Measurements from ENCODE around the gene LAIR1.

LAIR1 gene

DNA sequence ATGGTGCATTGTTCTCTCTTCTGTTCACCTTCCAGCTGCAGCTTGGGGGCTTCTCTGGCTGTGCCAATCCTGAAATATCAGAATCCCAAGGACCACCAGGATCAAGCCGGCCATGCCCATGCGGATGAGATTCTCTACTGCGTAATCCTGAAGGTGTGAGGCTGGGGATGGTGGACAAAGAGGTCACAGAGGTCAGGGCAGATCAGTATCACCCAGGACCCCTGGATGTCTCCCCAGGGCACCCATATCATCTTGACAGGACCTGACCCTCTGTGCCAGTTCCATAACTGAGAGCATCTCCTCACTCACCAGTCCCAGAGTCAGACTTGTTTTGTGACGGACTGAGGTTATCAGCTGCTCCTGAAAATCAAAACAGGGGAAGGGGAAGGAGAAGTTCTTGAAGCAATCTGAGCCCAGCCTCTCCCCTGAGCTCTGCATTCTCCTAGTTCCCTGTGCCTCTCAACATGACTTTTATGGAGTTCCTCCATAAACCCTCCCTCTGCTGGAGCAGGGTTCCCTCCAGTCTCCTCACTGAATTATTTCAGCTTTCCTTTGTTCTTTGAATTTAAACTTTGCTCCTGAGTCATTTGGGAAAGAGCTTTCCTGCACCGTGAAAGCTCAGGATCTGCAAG is 57.2 kb downstream of the LAIR1 start:
- DNase-seq, result no peak
- no peak overlapping the region for H4K8ac ChIP-seq (ENCODE audit: low read depth, low read length)
- no peaks in the 10 kb centered on the region for H3K79me1 ChIP-seq (ENCODE audit: low read length)
- H2BK120ac ChIP-seq (ENCODE audit: low read depth, low read length), result no peak overlapping the region
- H3K36me3 ChIP-seq (ENCODE audit: control insufficient read depth, insufficient read depth, low read length), result no peaks in the 10 kb centered on the region
- H3K4me1 ChIP-seq (ENCODE audit: control insufficient read depth, low read depth, low read length), result no peaks in the 10 kb centered on the region
- no peak overlapping the region for H3K4me3 ChIP-seq (ENCODE audit: low read length)
- no peak overlapping the region for H2AK5ac ChIP-seq (ENCODE audit: low read length)
- no peak overlapping the region for H3K9ac ChIP-seq (ENCODE audit: low read length)
- H4K5ac ChIP-seq (ENCODE audit: low read length), result no peak overlapping the region
- H2BK15ac ChIP-seq (replicated peaks; ENCODE audit: low read depth), result no peak overlapping the region
- H2BK5ac ChIP-seq (ENCODE audit: low read length), result no peak overlapping the region
- no peak overlapping the region for H3K4me2 ChIP-seq (ENCODE audit: low read length)
- no peaks in the 10 kb centered on the region for H3K79me2 ChIP-seq (ENCODE audit: control insufficient read depth, insufficient read depth, low read length)
- no peak overlapping the region for H3K18ac ChIP-seq (ENCODE audit: low read length)
- H3K27me3 ChIP-seq (ENCODE audit: insufficient read depth, low read length, poor library complexity), result no peaks in the 10 kb centered on the region
- H3K56ac ChIP-seq (ENCODE audit: low read length), result no peak overlapping the region
- no peak overlapping the region for H3K23ac ChIP-seq (ENCODE audit: low read length)
- no peak overlapping the region for H3K27ac ChIP-seq (ENCODE audit: low read depth, low read length)
- H3K4ac ChIP-seq (ENCODE audit: low read depth, low read length), result no peak overlapping the region
- no CpG with 5 or more reads among the region's 5 CpGs for WGBS (ENCODE audit: extremely low coverage, insufficient coverage, low lambda C conversion rate)

DNA sequence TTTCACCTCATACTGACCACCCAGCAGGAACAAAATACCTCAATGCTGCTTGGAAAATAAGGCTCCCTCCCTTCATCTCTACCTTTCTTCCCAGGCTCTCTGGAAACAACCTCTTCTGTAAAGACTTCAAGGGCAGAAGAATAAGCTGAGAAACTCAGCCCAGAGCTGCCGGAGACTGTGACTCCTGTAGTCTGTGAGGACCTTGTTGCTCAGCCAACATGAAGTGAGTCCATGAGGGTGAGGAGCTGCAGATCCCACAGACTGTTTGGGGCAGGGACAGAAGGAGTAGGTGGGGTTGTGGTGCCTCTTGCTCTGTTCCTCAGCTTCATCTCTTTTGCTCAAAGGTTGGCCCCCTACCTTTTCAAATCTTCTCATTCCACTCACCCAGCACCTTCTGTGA is 59.6 kb downstream of the LAIR1 start:
- H3K79me1 ChIP-seq (ENCODE audit: low read length), result no peaks in the 10 kb centered on the region
- H3K4me2 ChIP-seq (ENCODE audit: low read length), result no peak overlapping the region
- H2BK120ac ChIP-seq (ENCODE audit: low read depth, low read length), result no peak overlapping the region
- no peak overlapping the region for H2AK5ac ChIP-seq (ENCODE audit: low read length)
- H3K4ac ChIP-seq (ENCODE audit: low read depth, low read length), result no peak overlapping the region
- H2BK15ac ChIP-seq (replicated peaks; ENCODE audit: low read depth), result no peak overlapping the region
- no peaks in the 10 kb centered on the region for H3K79me2 ChIP-seq (ENCODE audit: control insufficient read depth, insufficient read depth, low read length)
- H3K9ac ChIP-seq (ENCODE audit: low read length), result no peak overlapping the region
- no peak overlapping the region for H3K4me3 ChIP-seq (ENCODE audit: low read length)
- WGBS (ENCODE audit: extremely low coverage, insufficient coverage, low lambda C conversion rate), result no CpG with 5 or more reads among the region's 1 CpG
- no peak overlapping the region for H3K27ac ChIP-seq (ENCODE audit: low read depth, low read length)
- H3K4me1 ChIP-seq (ENCODE audit: control insufficient read depth, low read depth, low read length), result no peaks in the 10 kb centered on the region
- H2BK5ac ChIP-seq (ENCODE audit: low read length), result no peak overlapping the region
- no peaks in the 10 kb centered on the region for H3K36me3 ChIP-seq (ENCODE audit: control insufficient read depth, insufficient read depth, low read length)
- DNase-seq, result no peak
- H3K18ac ChIP-seq (ENCODE audit: low read length), result no peak overlapping the region
- H3K23ac ChIP-seq (ENCODE audit: low read length), result no peak overlapping the region
- H3K56ac ChIP-seq (ENCODE audit: low read length), result no peak overlapping the region
- H4K5ac ChIP-seq (ENCODE audit: low read length), result no peak overlapping the region
- H4K8ac ChIP-seq (ENCODE audit: low read depth, low read length), result no peak overlapping the region
- no peaks in the 10 kb centered on the region for H3K27me3 ChIP-seq (ENCODE audit: insufficient read depth, low read length, poor library complexity)

DNA sequence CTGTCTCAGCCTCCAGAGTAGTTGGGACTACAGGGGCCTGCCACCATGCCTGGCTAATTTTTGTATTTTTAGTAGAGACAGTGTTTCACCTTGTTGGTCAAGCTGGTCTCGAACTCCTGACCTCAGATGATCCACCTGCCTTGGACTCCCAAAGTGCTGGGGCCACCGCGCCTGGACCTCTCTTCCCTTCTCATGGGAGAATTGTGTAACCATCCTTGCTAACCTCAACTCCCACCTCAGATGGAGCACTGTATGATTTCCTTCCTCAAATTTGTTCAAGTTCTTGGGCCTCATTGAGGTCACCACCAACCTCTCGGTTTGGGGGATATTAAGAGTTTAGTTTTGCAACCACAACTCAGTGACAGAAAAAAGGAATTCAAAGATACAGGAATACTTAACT is 62.5 kb downstream of the LAIR1 start:
- H3K4me1 ChIP-seq (ENCODE audit: control insufficient read depth, low read depth, low read length), result no peaks in the 10 kb centered on the region
- no peak overlapping the region for H3K56ac ChIP-seq (ENCODE audit: low read length)
- no peak overlapping the region for H2BK120ac ChIP-seq (ENCODE audit: low read depth, low read length)

More for the DNA sequence above, 62.5 kb downstream of the LAIR1 start:
- H4K8ac ChIP-seq (ENCODE audit: low read depth, low read length), result no peak overlapping the region
- H3K4me2 ChIP-seq (ENCODE audit: low read length), result no peak overlapping the region
- no peaks in the 10 kb centered on the region for H3K79me2 ChIP-seq (ENCODE audit: control insufficient read depth, insufficient read depth, low read length)
- no peak overlapping the region for H3K4ac ChIP-seq (ENCODE audit: low read depth, low read length)
- H3K18ac ChIP-seq (ENCODE audit: low read length), result no peak overlapping the region
- no peak overlapping the region for H2BK5ac ChIP-seq (ENCODE audit: low read length)
- no peak overlapping the region for H3K9ac ChIP-seq (ENCODE audit: low read length)
- no peak overlapping the region for H2AK5ac ChIP-seq (ENCODE audit: low read length)
- no peaks in the 10 kb centered on the region for H3K79me1 ChIP-seq (ENCODE audit: low read length)
- WGBS (ENCODE audit: extremely low coverage, insufficient coverage, low lambda C conversion rate), result no CpG with 5 or more reads among the region's 4 CpGs
- H3K23ac ChIP-seq (ENCODE audit: low read length), result no peak overlapping the region
- no peaks in the 10 kb centered on the region for H3K36me3 ChIP-seq (ENCODE audit: control insufficient read depth, insufficient read depth, low read length)
- DNase-seq, result no peak
- H2BK15ac ChIP-seq (replicated peaks; ENCODE audit: low read depth), result no peak overlapping the region
- no peaks in the 10 kb centered on the region for H3K27me3 ChIP-seq (ENCODE audit: insufficient read depth, low read length, poor library complexity)
- H4K5ac ChIP-seq (ENCODE audit: low read length), result no peak overlapping the region
- no peak overlapping the region for H3K4me3 ChIP-seq (ENCODE audit: low read length)
- H3K27ac ChIP-seq (ENCODE audit: low read depth, low read length), result no peak overlapping the region

Data from mesendoderm (in vitro differentiated cells).